ENCODE results near the gene PSMC6. TPM values are rescaled to one million over a fixed set of nuclear protein-coding genes. Genes with fewer than 3 reads are reported as not detected.

Gene PSMC6
- total and polyA plus RNA-seq, 2 of the 13 experiments (the other 11 are each of a cell fraction or from before 2014, with no cell fraction given) = 90.0 to 210 TPM

GRCh38 chr14:52694761-52695480, 12.1 kb upstream of the PSMC6 start (continued):
- TF ChIP-seq HOMEZ (CRISPR knock-in tag; IDR thresholded peaks at IDR 0.05; ENCODE audit: low read depth) (no peak), RFXANK (CRISPR knock-in tag; IDR thresholded peaks at IDR 0.05) (no peak), RBM39 (IDR thresholded peaks at IDR 0.05; ENCODE audit: low read depth, low read length, poor library complexity, severe bottlenecking) (no peak), ZFP91 (CRISPR knock-in tag; IDR thresholded peaks at IDR 0.05; ENCODE audit: borderline replicate concordance) (peak; percentile 14; the same call in 1 of the 2 replicates), ZUFSP (CRISPR knock-in tag; IDR thresholded peaks at IDR 0.05; ENCODE audit: borderline replicate concordance) (no peak), ZNF83 (CRISPR knock-in tag; IDR thresholded peaks at IDR 0.05; ENCODE audit: borderline replicate concordance) (no peak), ZFYVE20 (CRISPR knock-in tag; IDR thresholded peaks at IDR 0.05; ENCODE audit: borderline replicate concordance, low read depth) (no peak), ZNF670 (CRISPR knock-in tag; IDR thresholded peaks at IDR 0.05; ENCODE audit: borderline replicate concordance) (no peak), CREB3 (CRISPR knock-in tag; IDR thresholded peaks at IDR 0.05) (no peak), ARID4A (CRISPR knock-in tag; IDR thresholded peaks at IDR 0.05; ENCODE audit: borderline replicate concordance) (peak; percentile 82), ZBTB1 (CRISPR knock-in tag; IDR thresholded peaks at IDR 0.05; ENCODE audit: borderline replicate concordance) (no peak), FOSL2 (CRISPR knock-in tag; IDR thresholded peaks at IDR 0.05) (no peak), NR2F1 (CRISPR knock-in tag; IDR thresholded peaks at IDR 0.05) (no peak), MEIS2 (CRISPR knock-in tag; IDR thresholded peaks at IDR 0.05) (no peak), ZBTB20 (CRISPR knock-in tag; IDR thresholded peaks at IDR 0.05; ENCODE audit: borderline replicate concordance, low read depth) (peak; percentile 43; the same call in 1 of the 2 replicates), ZNF33B (CRISPR knock-in tag; IDR thresholded peaks at IDR 0.05) (no peak), ZFAT (CRISPR knock-in tag; conservative IDR thresholded peaks at IDR 0.05) (no peak), MAX (IDR thresholded peaks at IDR 0.05) (no peak)

Measured in HepG2 (cell line).